GM20431 (cell line): ENCODE results near the gene OSER1.

Source experiments
- in situ Hi-C: fragments of 300-500 bp; cut with MseI, MboI; formaldehyde crosslinking; loops from one replicate; pipeline ENCODE4 v1.15.0; 2020; ENCODE audit warnings: low sequenced_read_pairs; ENCODE audit not compliant: unreplicated experiment

The OSER1 gene

DNA sequence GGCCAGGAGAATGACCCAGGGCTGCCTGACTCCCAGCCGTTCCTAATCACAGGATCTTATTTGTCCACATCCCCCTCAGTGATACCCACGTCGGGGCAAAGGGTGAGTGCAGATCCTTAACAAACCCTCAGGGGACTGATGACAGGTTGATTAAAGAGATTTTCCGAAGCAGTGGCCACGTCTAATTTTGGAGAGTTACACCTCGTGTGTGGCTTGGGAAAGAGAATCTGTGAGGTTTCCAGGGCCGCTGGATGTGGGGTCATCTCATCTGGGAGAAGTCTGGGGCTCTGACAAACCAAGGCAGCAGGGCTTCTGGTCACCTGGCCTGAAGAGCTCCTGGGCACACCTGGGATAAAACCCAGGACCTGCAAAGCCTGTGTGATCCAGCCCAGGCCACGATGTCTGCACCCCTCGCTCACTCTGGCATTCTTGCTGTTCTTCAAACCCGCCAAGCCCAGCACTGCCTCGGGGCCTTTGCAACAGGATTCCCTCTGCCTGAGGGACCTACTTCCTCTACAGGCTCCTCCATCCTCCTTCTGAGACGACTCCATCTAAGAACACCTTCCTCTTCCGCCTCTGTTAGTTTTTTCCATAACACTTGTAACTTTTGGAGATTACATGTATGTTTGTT lies 28.3 kb downstream of the OSER1 start:
- in situ Hi-C loops: no loop called here

- in situ Hi-C loops: no loop called here
Observed at GRCh38 chr20:44181611-44182010, 29.0 kb downstream of the OSER1 start.

DNA sequence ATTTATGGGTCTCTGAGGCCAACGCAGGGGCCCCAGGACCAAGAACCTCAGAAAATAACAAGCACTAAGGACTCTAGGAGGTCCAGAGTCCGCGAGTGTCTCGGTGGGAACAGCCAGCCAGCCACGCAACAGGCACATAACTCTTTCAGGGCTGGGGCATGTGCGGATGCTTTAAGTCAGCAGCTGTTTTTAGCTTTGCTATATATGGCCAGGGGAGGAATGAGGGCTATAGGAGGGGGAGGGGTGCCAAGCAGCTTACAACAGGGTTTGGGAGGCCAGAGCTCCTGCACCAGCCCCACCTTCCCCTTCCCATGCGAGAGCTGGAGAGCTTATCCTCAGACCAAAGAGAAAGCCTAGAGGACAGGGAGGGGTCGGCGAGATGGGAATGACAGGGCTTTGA lies 29.8 kb downstream of the OSER1 start:
- in situ Hi-C loops: no loop called here

GRCh38 chr20:44176833-44177534 lies 33.6 kb downstream of the OSER1 start:
- in situ Hi-C loops: no loop called here

DNA sequence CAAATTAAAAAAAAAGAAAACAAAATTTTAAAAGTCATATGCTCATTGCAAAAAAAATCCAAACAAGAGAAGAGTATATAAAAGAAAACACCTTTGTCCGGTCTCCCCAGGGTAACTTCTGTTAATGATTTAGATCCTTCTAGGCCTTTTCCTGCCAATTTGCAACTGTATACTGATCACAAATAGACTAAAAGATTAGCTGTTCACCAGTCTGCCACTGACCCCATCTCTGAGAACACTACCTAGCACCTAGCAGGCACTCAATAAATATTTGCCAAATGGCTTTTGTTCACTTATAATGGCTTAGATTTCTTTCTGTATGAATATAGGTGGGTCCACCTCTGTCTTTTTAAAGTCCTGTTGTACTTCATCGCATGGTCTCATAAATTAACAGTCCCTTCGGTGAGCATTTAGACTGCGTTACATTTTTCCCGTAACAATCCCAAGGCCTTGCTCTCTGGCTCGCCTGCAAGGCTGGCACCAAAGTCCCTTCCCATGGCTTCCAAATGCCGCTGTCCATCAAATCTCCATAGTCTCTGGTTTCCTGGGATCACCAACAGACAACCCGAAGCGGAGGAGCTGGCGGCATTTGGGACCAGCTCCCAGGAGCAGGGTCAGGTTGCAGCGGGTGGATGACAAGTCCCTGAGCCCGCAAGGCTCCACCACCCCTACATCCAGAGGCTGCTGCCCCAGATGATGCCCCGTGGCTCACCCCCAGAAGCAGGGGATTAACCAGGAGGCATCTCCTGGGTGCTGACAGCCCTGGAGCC lies 35.4 kb downstream of the OSER1 start:
- in situ Hi-C loops: no loop called here

DNA sequence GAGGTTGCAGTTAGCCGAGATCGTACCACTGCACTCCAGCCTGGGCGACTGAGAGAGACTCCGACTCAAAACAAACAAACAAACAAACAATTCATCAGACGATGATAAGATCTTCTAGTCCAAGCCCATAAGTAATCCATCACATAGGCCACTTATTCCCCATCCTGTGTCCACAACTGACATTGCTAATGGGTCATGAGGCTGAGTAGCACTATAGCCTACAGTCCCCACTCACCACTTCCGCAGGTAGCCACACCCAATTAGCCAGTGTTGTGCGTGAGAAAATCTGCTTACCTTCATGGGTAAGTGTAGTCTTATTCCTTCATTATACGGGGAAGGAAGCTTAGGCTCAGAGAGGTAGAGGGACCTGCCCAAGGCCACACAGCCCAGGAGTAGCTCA lies 36.7 kb downstream of the OSER1 start:
- in situ Hi-C loops: no loop called here

- in situ Hi-C loops: no loop called here
Observed at GRCh38 chr20:44173116-44173515, 37.5 kb downstream of the OSER1 start.

DNA sequence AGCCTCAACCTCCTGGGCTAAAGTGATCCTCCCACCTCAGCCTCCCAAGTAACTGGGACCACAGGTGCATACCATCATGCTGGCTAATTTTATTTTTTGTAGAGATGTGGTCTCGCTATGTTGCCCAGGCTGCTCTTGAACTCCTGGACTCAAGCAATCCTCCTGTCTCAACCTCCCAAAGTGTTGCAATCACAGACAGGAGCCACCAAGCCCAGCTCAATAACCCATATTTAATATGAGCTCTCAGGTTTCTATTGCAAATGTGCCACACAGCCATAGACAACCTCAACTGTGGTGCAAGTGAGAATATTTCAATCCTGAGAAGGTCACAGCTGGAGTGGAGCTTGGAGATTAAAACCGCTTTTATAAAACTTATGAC lies 38.0 kb downstream of the OSER1 start:
- in situ Hi-C loops: no loop called here

GRCh38 chr20:44171775-44172571 lies 38.6 kb downstream of the OSER1 start:
- in situ Hi-C loops: no loop called here

GRCh38 chr20:44170816-44171410 lies 39.7 kb downstream of the OSER1 start:
- in situ Hi-C loops: no loop called here

DNA sequence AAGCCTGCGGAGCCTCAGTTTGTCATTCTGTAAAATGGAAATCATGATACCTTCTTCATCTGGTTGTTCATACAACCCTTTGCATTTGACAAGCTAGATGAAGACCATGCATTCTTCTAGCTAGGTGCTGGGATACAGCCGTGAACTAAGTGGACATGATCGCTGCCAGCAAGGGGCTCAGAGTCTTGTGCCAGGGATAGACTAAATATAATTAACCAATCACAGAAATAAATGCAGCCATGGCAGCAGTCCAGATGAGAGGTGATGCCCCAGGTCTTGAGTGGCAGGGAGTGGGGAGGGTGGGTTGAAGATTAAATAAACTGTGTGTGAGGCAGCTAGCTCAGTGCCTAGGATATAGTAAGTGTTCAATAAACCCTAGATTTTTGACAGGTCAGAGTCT lies 42.8 kb downstream of the OSER1 start:
- in situ Hi-C loops: no loop called here

- in situ Hi-C loops: no loop called here
Observed at GRCh38 chr20:44166477-44166876, 44.1 kb downstream of the OSER1 start.

DNA sequence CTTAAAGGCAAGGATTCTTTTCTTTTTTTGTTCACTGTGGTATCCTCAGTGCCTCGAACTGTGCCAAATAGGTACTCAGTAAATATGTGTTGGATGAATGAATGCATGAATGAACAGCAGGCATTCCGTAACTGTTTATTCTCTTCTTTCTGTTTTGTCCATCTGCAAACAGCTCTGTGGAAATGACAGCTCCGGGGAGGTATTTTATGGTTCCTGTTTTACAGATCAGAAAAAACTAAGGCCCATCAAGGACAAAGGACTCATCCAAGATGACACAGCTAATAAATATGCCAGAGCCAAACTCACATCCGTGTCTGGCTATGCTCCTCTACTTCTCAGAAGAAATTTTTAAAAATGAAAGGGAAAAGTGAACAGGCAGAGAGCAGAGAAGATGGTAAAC lies 44.6 kb downstream of the OSER1 start:
- in situ Hi-C loops: no loop called here

DNA sequence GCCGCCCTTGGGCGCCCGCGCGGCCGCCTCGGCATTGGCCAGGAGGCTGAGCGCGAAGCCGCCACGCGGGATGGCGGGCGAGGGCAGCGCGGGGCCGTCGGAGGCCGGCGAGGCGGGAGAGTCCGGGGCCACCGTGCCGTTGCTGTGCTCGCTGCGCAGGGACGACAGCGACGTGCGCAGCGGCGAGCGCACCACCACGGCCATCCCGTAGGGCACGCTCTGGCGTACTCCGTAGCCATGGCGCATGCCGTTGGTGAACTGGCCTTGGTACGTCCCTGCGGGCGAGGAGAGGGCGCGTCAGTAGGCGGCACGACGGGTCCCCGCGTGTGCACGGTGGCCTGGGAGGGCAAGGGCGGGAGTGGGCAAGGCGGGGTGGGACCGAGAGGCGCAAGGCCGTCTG lies 50.4 kb downstream of the OSER1 start:
- in situ Hi-C loops: no loop called here

- in situ Hi-C loops: no loop called here
Observed at GRCh38 chr20:44159711-44160110, 50.9 kb downstream of the OSER1 start.

GRCh38 chr20:44159125-44159524 lies 51.4 kb downstream of the OSER1 start:
- in situ Hi-C loops: no loop called here

GRCh38 chr20:44157061-44157460 lies 53.5 kb downstream of the OSER1 start:
- in situ Hi-C loops: no loop called here

GRCh38 chr20:44154521-44155001 lies 56.0 kb downstream of the OSER1 start:
- in situ Hi-C loops: no loop called here

GRCh38 chr20:44153636-44154043 lies 56.9 kb downstream of the OSER1 start:
- in situ Hi-C loops: no loop called here
